ENCODE data around the gene CSF1.

- TF ChIP-seq, protein P1, sequence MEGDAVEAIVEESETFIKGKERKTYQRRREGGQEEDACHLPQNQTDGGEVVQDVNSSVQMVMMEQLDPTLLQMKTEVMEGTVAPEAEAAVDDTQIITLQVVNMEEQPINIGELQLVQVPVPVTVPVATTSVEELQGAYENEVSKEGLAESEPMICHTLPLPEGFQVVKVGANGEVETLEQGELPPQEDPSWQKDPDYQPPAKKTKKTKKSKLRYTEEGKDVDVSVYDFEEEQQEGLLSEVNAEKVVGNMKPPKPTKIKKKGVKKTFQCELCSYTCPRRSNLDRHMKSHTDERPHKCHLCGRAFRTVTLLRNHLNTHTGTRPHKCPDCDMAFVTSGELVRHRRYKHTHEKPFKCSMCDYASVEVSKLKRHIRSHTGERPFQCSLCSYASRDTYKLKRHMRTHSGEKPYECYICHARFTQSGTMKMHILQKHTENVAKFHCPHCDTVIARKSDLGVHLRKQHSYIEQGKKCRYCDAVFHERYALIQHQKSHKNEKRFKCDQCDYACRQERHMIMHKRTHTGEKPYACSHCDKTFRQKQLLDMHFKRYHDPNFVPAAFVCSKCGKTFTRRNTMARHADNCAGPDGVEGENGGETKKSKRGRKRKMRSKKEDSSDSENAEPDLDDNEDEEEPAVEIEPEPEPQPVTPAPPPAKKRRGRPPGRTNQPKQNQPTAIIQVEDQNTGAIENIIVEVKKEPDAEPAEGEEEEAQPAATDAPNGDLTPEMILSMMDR (IDR thresholded peaks at IDR 0.05 in 2 of 3, conservative IDR thresholded peaks at IDR 0.05 in 1 of 3; ENCODE audit: borderline replicate concordance in 1 of 3, insufficient read depth in 1 of 3, low read depth in 2 of 3, low read length in 2 of 3), result no peak
- TF ChIP-seq REST (IDR thresholded peaks at IDR 0.05; ENCODE audit: low read depth) (no peak), SRF (IDR thresholded peaks at IDR 0.05; ENCODE audit: low read depth) (no peak), RAD21 (IDR thresholded peaks at IDR 0.05; ENCODE audit: low read depth) (no peak), CEBPB (IDR thresholded peaks at IDR 0.05; ENCODE audit: low read depth) (no peak), ATF3 (IDR thresholded peaks at IDR 0.05) (no peak)
These were observed 29.4 kb upstream of the CSF1 start for GRCh38 chr1:109880971-109881894.
